GM12801 (cell line): ENCODE results near the gene CHCHD3.

ENCODE experiments used
- TF ChIP-seq, protein P1 (sequence below): IDR thresholded peaks from one replicate; pipeline ENCODE4 v1.5.1; 2011; ENCODE audit warnings: control low read depth; ENCODE audit not compliant: insufficient read length; ENCODE audit errors: extremely low read depth

The CHCHD3 gene

DNA sequence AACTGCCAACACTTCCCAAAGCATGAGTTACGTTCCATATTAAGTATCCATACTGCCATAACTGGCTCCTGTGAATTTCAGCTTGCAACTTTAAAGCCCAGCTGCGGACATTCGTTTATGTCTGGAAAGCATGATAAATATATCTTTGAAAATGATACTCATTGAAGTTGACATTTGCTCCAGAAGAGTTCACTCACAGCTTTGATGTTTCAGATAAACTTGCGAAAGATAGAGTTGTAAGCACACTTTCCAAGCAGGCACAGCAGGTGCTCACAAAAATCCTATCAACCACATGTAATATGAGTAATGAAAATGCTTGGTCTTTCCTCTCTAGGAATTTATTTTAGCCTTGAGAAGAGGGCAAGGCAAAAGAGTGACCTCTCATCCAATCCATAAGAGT lies 4.5 kb downstream of the CHCHD3 start:
- TF ChIP-seq, protein P1, sequence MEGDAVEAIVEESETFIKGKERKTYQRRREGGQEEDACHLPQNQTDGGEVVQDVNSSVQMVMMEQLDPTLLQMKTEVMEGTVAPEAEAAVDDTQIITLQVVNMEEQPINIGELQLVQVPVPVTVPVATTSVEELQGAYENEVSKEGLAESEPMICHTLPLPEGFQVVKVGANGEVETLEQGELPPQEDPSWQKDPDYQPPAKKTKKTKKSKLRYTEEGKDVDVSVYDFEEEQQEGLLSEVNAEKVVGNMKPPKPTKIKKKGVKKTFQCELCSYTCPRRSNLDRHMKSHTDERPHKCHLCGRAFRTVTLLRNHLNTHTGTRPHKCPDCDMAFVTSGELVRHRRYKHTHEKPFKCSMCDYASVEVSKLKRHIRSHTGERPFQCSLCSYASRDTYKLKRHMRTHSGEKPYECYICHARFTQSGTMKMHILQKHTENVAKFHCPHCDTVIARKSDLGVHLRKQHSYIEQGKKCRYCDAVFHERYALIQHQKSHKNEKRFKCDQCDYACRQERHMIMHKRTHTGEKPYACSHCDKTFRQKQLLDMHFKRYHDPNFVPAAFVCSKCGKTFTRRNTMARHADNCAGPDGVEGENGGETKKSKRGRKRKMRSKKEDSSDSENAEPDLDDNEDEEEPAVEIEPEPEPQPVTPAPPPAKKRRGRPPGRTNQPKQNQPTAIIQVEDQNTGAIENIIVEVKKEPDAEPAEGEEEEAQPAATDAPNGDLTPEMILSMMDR = no peak

DNA sequence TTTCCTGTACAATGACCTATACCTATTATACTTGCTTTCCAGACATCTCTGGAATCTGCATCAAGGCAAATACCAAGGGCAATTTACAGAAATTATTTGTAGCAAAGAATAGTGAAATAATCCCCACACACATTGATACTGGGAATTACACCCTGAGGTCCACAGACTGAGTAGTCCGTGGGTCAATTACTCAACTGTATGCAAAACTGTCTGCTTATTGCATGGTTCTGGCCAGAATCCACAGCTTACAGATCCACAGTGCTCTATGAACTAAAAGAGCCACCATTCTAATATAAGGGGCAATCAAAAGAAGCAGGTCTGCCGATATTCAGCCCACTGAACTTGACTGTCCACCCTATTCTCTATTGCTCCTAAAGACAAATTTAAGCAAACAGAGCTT lies 5.7 kb downstream of the CHCHD3 start:
- TF ChIP-seq, protein P1 = no peak

DNA sequence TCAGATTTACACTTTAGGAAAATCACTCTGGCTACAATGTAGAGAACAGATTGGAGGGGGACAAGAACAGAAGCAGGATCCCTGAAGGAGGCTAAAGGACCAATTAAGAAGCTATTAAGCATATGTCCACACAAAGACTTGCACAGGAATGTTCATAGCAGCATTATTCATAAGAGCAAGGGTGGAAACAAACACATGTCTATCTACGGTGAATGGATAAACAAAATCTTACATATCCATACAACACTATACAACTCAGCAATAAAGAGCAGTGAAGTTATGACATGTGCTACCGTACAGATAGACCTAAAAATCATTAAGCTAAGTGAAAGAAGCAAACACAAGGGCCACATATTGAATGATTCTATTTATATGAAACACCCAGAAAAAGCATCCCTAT lies 10.4 kb downstream of the CHCHD3 start:
- TF ChIP-seq, protein P1 = no peak

- TF ChIP-seq, protein P1 = no peak
These were observed 11.3 kb downstream of the CHCHD3 start for GRCh38 chr7:133070562-133070961.

DNA sequence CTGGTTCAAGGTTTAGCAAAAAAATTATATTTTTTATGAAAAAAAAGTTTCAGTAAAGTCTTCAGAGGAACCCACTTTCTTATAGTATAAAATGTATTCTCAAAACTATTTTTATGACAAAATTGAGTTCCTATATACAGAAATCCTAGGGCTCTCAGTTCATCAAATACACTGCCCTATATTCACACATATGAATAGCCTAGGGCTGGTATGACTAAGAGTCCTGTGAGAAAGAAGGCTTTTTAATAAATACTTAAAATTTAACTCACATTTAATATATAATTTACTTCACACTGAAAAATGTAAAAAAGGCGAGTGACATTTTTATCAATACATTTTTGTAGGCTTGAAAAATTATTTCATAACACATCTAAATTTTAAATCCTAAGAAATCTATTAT lies 16.6 kb downstream of the CHCHD3 start:
- TF ChIP-seq, protein P1 = no peak

- TF ChIP-seq, protein P1 = no peak
These were observed 17.6 kb downstream of the CHCHD3 start for GRCh38 chr7:133064082-133064820.

DNA sequence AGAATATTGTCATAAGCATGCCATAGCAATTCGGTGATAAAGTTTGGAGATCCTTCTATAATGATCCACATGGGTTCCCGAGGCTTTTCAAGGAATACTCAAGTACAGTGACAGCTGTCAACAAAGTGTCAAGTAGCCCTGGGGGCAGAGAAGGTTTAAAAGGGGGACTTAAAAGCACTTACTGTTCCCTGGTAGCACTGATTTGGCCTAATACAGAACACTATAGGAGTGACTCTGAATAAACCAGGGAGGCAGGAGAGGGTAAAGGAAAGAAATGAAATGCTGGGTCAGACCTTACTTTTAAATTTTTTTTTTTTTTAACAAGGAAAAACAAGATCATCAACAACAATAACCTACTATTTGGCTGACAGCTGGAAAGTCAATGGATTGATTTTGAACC lies 20.1 kb downstream of the CHCHD3 start:
- TF ChIP-seq, protein P1 = no peak
